MCF 10A (cell line): Measurements from ENCODE around the gene HTR3B. TPM values are rescaled to one million over a fixed set of nuclear protein-coding genes. Genes with fewer than 3 reads are reported as not detected.
"Not testable (repeated sequence)": the region's sequence is repeated elsewhere in the genome, so short reads cannot be mapped to it uniquely, and the experiment has no call there.

Experiments
- BruUV-seq: library from RNA; stranded (reverse); fragments of 400-500 nt; replicated peaks from 2 replicates; lab custom pipeline; 2021; lab: Mats Ljungman, UMichigan
- CTCF ChIA-PET: fragments of 300-600 bp; sonication (Branson Sonifier 250); formaldehyde crosslinking; extraction: SDS; loops from one replicate; lab custom pipeline; 2021; ENCODE audit warnings: antibody characterized with exemption, inconsistent platforms; lab: Yijun Ruan, JAX
- POLR2A ChIA-PET: fragments of 300-600, 350-650 bp; sonication (Branson Sonifier 250); formaldehyde crosslinking; extraction: SDS; loops from one replicate; lab custom pipeline; 2020; ENCODE audit warnings: antibody characterized with exemption, inconsistent platforms; lab: Yijun Ruan, JAX
- DNase-seq: peaks from one replicate; pipeline ENCODE4 v3.0.0-alpha.2; 2018; ENCODE audit not compliant: unreplicated experiment
- H3K27ac Mint-ChIP-seq: one replicate; pipeline ENCODE4 v1.8.0; 2022; ENCODE audit warnings: mild to moderate bottlenecking, low read depth, mixed read lengths; ENCODE audit not compliant: unreplicated experiment
- H3K27me3 Mint-ChIP-seq: one replicate; pipeline ENCODE4 v1.8.0; 2022; ENCODE audit warnings: mixed read lengths; ENCODE audit not compliant: insufficient read depth, unreplicated experiment
- H3K36me3 Mint-ChIP-seq: one replicate; pipeline ENCODE4 v1.8.0; 2022; ENCODE audit warnings: mild to moderate bottlenecking, moderate library complexity, mixed read lengths; ENCODE audit not compliant: insufficient read depth, unreplicated experiment
- H3K4me1 Mint-ChIP-seq: one replicate; pipeline ENCODE4 v1.8.0; 2022; ENCODE audit warnings: mixed read lengths; ENCODE audit not compliant: insufficient read depth, unreplicated experiment
- H3K4me3 Mint-ChIP-seq: one replicate; pipeline ENCODE4 v1.8.0; 2022; ENCODE audit warnings: mild to moderate bottlenecking, moderate library complexity, mixed read lengths; ENCODE audit not compliant: unreplicated experiment
- H3K9me3 Mint-ChIP-seq: one replicate; pipeline ENCODE4 v1.8.0; 2022; ENCODE audit warnings: mixed read lengths; ENCODE audit not compliant: unreplicated experiment
- CTCF ChIP-seq: fragments of 200-600 bp; IDR thresholded peaks from one replicate; pipeline ENCODE4 v1.8.0; 2022; ENCODE audit warnings: antibody characterized with exemption, mild to moderate bottlenecking; ENCODE audit not compliant: unreplicated experiment
- intact Hi-C: fragments of 100-400 bp; cut with micrococcal nuclease; formaldehyde crosslinking; loops from 2 replicates; pipeline ENCODE4 v1.14.1; 2022
- total RNA-seq: library from RNA; stranded (reverse); gene quantifications from 2 replicates; pipeline ENCODE4 v1.2.3, GENCODE V29; 2022

HTR3B gene
- total RNA-seq, 1 experiment from 2014 or later, result not detected

GRCh38 chr11:113908098-113908497, 3.5 kb downstream of the HTR3B start:
- Mint-ChIP-seq H3K4me3 (no peak overlapping the region), H3K36me3 (no peaks in the 10 kb centered on the region), H3K27me3 (peaks cover 58% of the 10 kb centered on the region), H3K27ac (no peak overlapping the region), H3K4me1 (no peaks in the 10 kb centered on the region), H3K9me3 (no peaks in the 10 kb centered on the region)
- TF ChIP-seq CTCF, result no peak
- DNase-seq, result no peak
- intact Hi-C loops, result no loop called here
- ChIA-PET POLR2A (interaction anchor here (1.2 kb wide), 1 partner anchor 253 kb away, joined by 4 read pairs; no protein-coding TSS in a partner anchor), CTCF (interaction anchor here (0.7 to 6.2 kb wide), 2 partner anchors 11 to 112 kb away, joined by 3 to 53 read pairs; no protein-coding TSS in a partner anchor)
- no TSS peak for BruUV-seq

- peaks cover 57% of the 10 kb centered on the region for H3K27me3 Mint-ChIP-seq
- H3K9me3 Mint-ChIP-seq, POLR2A ChIA-PET, BruUV-seq, H3K27ac Mint-ChIP-seq, H3K36me3 Mint-ChIP-seq, intact Hi-C loops, DNase-seq, H3K4me3 Mint-ChIP-seq, H3K4me1 Mint-ChIP-seq: not testable (repeated sequence)
- CTCF ChIA-PET, result interaction anchor here (1.4 kb wide), 1 partner anchor 15 kb away, joined by 10 read pairs; no protein-coding TSS in a partner anchor
Measured at GRCh38 chr11:113911491-113911890, 6.9 kb downstream of the HTR3B start.

GRCh38 chr11:113923572-113923971, 19.0 kb downstream of the HTR3B start:
- no peaks in the 10 kb centered on the region for H3K9me3 Mint-ChIP-seq

GRCh38 chr11:113926273-113927197, 21.9 kb downstream of the HTR3B start:
- CTCF ChIA-PET, result no interaction called here

More at GRCh38 chr11:113923572-113923971, 19.0 kb downstream of the HTR3B start:
- Mint-ChIP-seq H3K4me1 (peaks cover 12% of the 10 kb centered on the region), H3K27me3 (peaks cover 15% of the 10 kb centered on the region), H3K36me3 (no peaks in the 10 kb centered on the region), H3K4me3 (no peak overlapping the region), H3K27ac (no peak overlapping the region)
- ChIA-PET CTCF (interaction anchor here (0.6 kb wide), 1 partner anchor 128 kb away, joined by 3 read pairs; no protein-coding TSS in a partner anchor), POLR2A (no interaction called here)
- no peak for TF ChIP-seq CTCF
- BruUV-seq, result no TSS peak
- intact Hi-C loops, result no loop called here
- no peak for DNase-seq

More at GRCh38 chr11:113926273-113927197, 21.9 kb downstream of the HTR3B start:
- BruUV-seq, result no TSS peak
- Mint-ChIP-seq H3K36me3 (no peaks in the 10 kb centered on the region), H3K27me3 (peaks cover 15% of the 10 kb centered on the region), H3K9me3 (no peaks in the 10 kb centered on the region), H3K27ac (no peak overlapping the region), H3K4me3 (peak overlapping the region; percentile 6), H3K4me1 (peaks cover 12% of the 10 kb centered on the region)
- POLR2A ChIA-PET, result no interaction called here
- DNase-seq, result peak; percentile 13
- intact Hi-C loops, result no loop called here
- no peak for TF ChIP-seq CTCF
